Measurements from ENCODE around the gene ZNF672. TPM values are rescaled to one million over a fixed set of nuclear protein-coding genes. Genes with fewer than 3 reads are reported as not detected.

ZNF672 gene
- total RNA-seq, 1 experiment from 2014 or later, result 27.6 TPM

GRCh38 chr1:248823517-248824001 lies 14.5 kb upstream of the ZNF672 start:
- no peaks in the 10 kb centered on the region for H3K27me3 ChIP-seq (ENCODE audit: insufficient read depth, low read length)
- H4K20me1 ChIP-seq (ENCODE audit: insufficient read depth), result no peaks in the 10 kb centered on the region
- ATAC-seq, result no peak
- ChIA-PET RAD21 (ENCODE audit: low non-redundant PET in 1 of 2, low total read pairs in 2 of 2, uncharacterized antibody in 2 of 2, unreplicated experiment in 2 of 2) (no interaction called here), POLR2A (no interaction called here), CTCF (no interaction called here)
- DNase-seq (ENCODE audit: low read depth, low spot score), result no peak
- no TSS peak for BruUV-seq (replicated peaks)
- H3K4me1 ChIP-seq (ENCODE audit: control insufficient read depth in 1 of 2, insufficient read depth in 2 of 2, low read length in 2 of 2), result peaks cover 16 to 41% of the 10 kb centered on the region in 2 experiments
- no peaks in the 10 kb centered on the region for H3K9me2 ChIP-seq (ENCODE audit: insufficient read depth)
- H3K36me3 ChIP-seq (ENCODE audit: control insufficient read depth in 1 of 2, insufficient read depth in 2 of 2, low read length in 2 of 2), result peaks cover 5 to 12% of the 10 kb centered on the region in 2 experiments
- H2AFZ ChIP-seq (ENCODE audit: low read depth, low read length, poor library complexity, severe bottlenecking), result no peak overlapping the region
- TF ChIP-seq SIN3A (IDR thresholded peaks at IDR 0.05; ENCODE audit: low read depth) (no peak), MAX (IDR thresholded peaks at IDR 0.05) (no peak), POLR2AphosphoS5 (IDR thresholded peaks at IDR 0.05; ENCODE audit: low read depth, low read length) (no peak)
- no peak overlapping the region for H3K4me2 ChIP-seq (ENCODE audit: low read length)
- intact Hi-C loops (cut with micrococcal nuclease), result no loop called here
- no peak overlapping the region for H3K9ac ChIP-seq (ENCODE audit: low read length)
- H3K4me3 ChIP-seq (replicated peaks in 1 of 2; ENCODE audit: low read depth in 1 of 2, low read length in 2 of 2), result no peak overlapping the region
- peaks cover 55% of the 10 kb centered on the region for H3K79me2 ChIP-seq (ENCODE audit: insufficient read depth, low read length)
- H3K9me3 ChIP-seq (ENCODE audit: control insufficient read depth in 1 of 2, insufficient read depth in 1 of 2, low read depth in 1 of 2, low read length in 2 of 2), result no peaks in the 10 kb centered on the region
- no peak overlapping the region for H3K27ac ChIP-seq (ENCODE audit: low read depth, low read length)

- peak overlapping the region in 1 of 2 experiments; percentile 98; a peak in 3 of 4 replicates for H3K4me3 ChIP-seq (replicated peaks in 1 of 2; ENCODE audit: low read depth in 1 of 2, low read length in 2 of 2)
- peak overlapping the region; percentile 92; the same call in 1 of the 2 replicates for H3K4me2 ChIP-seq (ENCODE audit: low read length)
- no peak overlapping the region for H2AFZ ChIP-seq (ENCODE audit: low read depth, low read length, poor library complexity, severe bottlenecking)
- H4K20me1 ChIP-seq (ENCODE audit: insufficient read depth), result no peaks in the 10 kb centered on the region
- H3K4me1 ChIP-seq (ENCODE audit: control insufficient read depth in 1 of 2, insufficient read depth in 2 of 2, low read length in 2 of 2), result peaks cover 16 to 41% of the 10 kb centered on the region in 2 experiments
- no peaks in the 10 kb centered on the region for H3K9me3 ChIP-seq (ENCODE audit: control insufficient read depth in 1 of 2, insufficient read depth in 1 of 2, low read depth in 1 of 2, low read length in 2 of 2)
- peaks cover 55% of the 10 kb centered on the region for H3K79me2 ChIP-seq (ENCODE audit: insufficient read depth, low read length)
- intact Hi-C loops (cut with micrococcal nuclease), result no loop called here
- ChIA-PET POLR2A (no interaction called here), CTCF (no interaction called here), RAD21 (ENCODE audit: low non-redundant PET in 1 of 2, low total read pairs in 2 of 2, uncharacterized antibody in 2 of 2, unreplicated experiment in 2 of 2) (no interaction called here)
- no peak overlapping the region for H3K27ac ChIP-seq (ENCODE audit: low read depth, low read length)
- ATAC-seq (no peak), DNase-seq (ENCODE audit: low read depth, low spot score) (no peak)
- BruUV-seq (replicated peaks), result no TSS peak
- H3K36me3 ChIP-seq (ENCODE audit: control insufficient read depth in 1 of 2, insufficient read depth in 2 of 2, low read length in 2 of 2), result peaks cover 5 to 12% of the 10 kb centered on the region in 2 experiments
- no peaks in the 10 kb centered on the region for H3K27me3 ChIP-seq (ENCODE audit: insufficient read depth, low read length)
- H3K9me2 ChIP-seq (ENCODE audit: insufficient read depth), result no peaks in the 10 kb centered on the region
- H3K9ac ChIP-seq (ENCODE audit: low read length), result no peak overlapping the region; the same call in 1 of the 2 replicates
- TF ChIP-seq POLR2A (IDR thresholded peaks at IDR 0.05; ENCODE audit: borderline replicate concordance, extremely low read depth, insufficient read depth, insufficient read length), result no peak
Observed at GRCh38 chr1:248824301-248824700, 13.7 kb upstream of the ZNF672 start.
